Measurements from ENCODE around the gene MAML3.
A peak's percentile ranks its signal among the peaks of the same experiment; 100 is the strongest.

The MAML3 gene

GRCh38 chr4:139794158-139794954 is 359.6 kb downstream of the MAML3 start:
- no peaks in the 10 kb centered on the region for H3K27me3 ChIP-seq
- H3K36me3 ChIP-seq = no peaks in the 10 kb centered on the region
- no peak overlapping the region for H3K4me3 ChIP-seq (ENCODE audit: low read depth, low read length)
- no peak for TF ChIP-seq CTCF (IDR thresholded peaks at IDR 0.05; ENCODE audit: low read depth, low read length)
- DNase-seq = peak; percentile 61
- H3K9me3 ChIP-seq = no peaks in the 10 kb centered on the region
- H3K4me1 ChIP-seq = peaks cover 28% of the 10 kb centered on the region

GRCh38 chr4:139791681-139792080 is 362.3 kb downstream of the MAML3 start:
- Histone ChIP-seq H3K4me1 (peaks cover 36% of the 10 kb centered on the region), H3K36me3 (no peaks in the 10 kb centered on the region)

GRCh38 chr4:139790291-139790690 is 363.7 kb downstream of the MAML3 start:
- Histone ChIP-seq H3K36me3 (no peaks in the 10 kb centered on the region), H3K4me1 (peaks cover 39% of the 10 kb centered on the region), H3K27me3 (no peaks in the 10 kb centered on the region), H3K4me3 (ENCODE audit: low read depth, low read length) (no peak overlapping the region), H3K9me3 (no peaks in the 10 kb centered on the region)
- TF ChIP-seq CTCF (IDR thresholded peaks at IDR 0.05; ENCODE audit: low read depth, low read length) = no peak
- no peak for DNase-seq

More at GRCh38 chr4:139791681-139792080, 362.3 kb downstream of the MAML3 start:
- H3K4me3 ChIP-seq (ENCODE audit: low read depth, low read length) = no peak overlapping the region
- H3K9me3 ChIP-seq = no peaks in the 10 kb centered on the region
- TF ChIP-seq CTCF (IDR thresholded peaks at IDR 0.05; ENCODE audit: low read depth, low read length) = no peak
- no peak for DNase-seq
- no peaks in the 10 kb centered on the region for H3K27me3 ChIP-seq

- Histone ChIP-seq H3K4me3 (ENCODE audit: low read depth, low read length) (no peak overlapping the region), H3K9me3 (no peaks in the 10 kb centered on the region)
Observed at GRCh38 chr4:139789096-139789654, 364.8 kb downstream of the MAML3 start.

GRCh38 chr4:139786494-139787354 is 367.3 kb downstream of the MAML3 start:
- Histone ChIP-seq H3K4me1 (peaks cover 51% of the 10 kb centered on the region), H3K36me3 (no peaks in the 10 kb centered on the region; the same call in 1 of the 2 replicates), H3K27me3 (no peaks in the 10 kb centered on the region), H3K9me3 (no peaks in the 10 kb centered on the region), H3K4me3 (ENCODE audit: low read depth, low read length) (no peak overlapping the region)
- peak; percentile 58 for DNase-seq
- no peak for TF ChIP-seq CTCF (IDR thresholded peaks at IDR 0.05; ENCODE audit: low read depth, low read length)

More at GRCh38 chr4:139789096-139789654, 364.8 kb downstream of the MAML3 start:
- DNase-seq = no peak
- Histone ChIP-seq H3K36me3 (no peaks in the 10 kb centered on the region), H3K27me3 (no peaks in the 10 kb centered on the region), H3K4me1 (peaks cover 39% of the 10 kb centered on the region)
- no peak for TF ChIP-seq CTCF (IDR thresholded peaks at IDR 0.05; ENCODE audit: low read depth, low read length)

Data from BE2C (cell line).